SK-N-SH treated with all-trans-retinoic acid at 6 μM for 48 hours (cell line): Measurements from ENCODE around the gene PLEKHG4B.

Experiments
- ATAC-seq: fragments of 200-7000 bp; cut with Tn5 transposase; 3 replicates; pipeline ENCODE4 v1.9.1; 2020; ENCODE audit warnings: mild to moderate bottlenecking, moderate library complexity
- ARNTL ChIP-seq: fragments of 450-650 bp; formaldehyde crosslinking; IDR thresholded peaks from 2 replicates; pipeline ENCODE4 v1.5.0; 2020; ENCODE audit warnings: low read depth, mild to moderate bottlenecking, moderate library complexity, borderline replicate concordance
- CSDC2 ChIP-seq: fragments of 250-450 bp; sonication (Bioruptor Pico); IDR thresholded peaks from 2 replicates; pipeline ENCODE4 v1.5.0; 2020; ENCODE audit warnings: mild to moderate bottlenecking, moderate library complexity
- GLIS3 ChIP-seq: fragments of 250-450 bp; sonication (Bioruptor Pico); IDR thresholded peaks from 2 replicates; pipeline ENCODE4 v1.5.0; 2020; ENCODE audit warnings: mild to moderate bottlenecking, moderate library complexity
- OSR1 ChIP-seq: fragments of 250-450 bp; sonication (Bioruptor Pico); IDR thresholded peaks from 2 replicates; pipeline ENCODE4 v1.8.0; 2022; ENCODE audit warnings: moderate library complexity, mild to moderate bottlenecking, inconsistent platforms
- PPARA ChIP-seq: fragments of 250-450 bp; sonication (Bioruptor Pico); IDR thresholded peaks from 2 replicates; pipeline ENCODE4 v1.5.0; 2020; ENCODE audit warnings: mild to moderate bottlenecking, borderline replicate concordance
- ZC3H10 ChIP-seq: fragments of 250-450 bp; sonication (Bioruptor Pico); IDR thresholded peaks from 2 replicates; pipeline ENCODE4 v1.5.1; 2021; ENCODE audit warnings: mild to moderate bottlenecking, moderate library complexity
- ZFP3 ChIP-seq: fragments of 250-450 bp; sonication (Bioruptor Pico); IDR thresholded peaks from 2 replicates; pipeline ENCODE4 v1.5.0; 2020; ENCODE audit warnings: mild to moderate bottlenecking, moderate library complexity
- ZFP30 ChIP-seq: fragments of 450-650 bp; formaldehyde crosslinking; IDR thresholded peaks from 2 replicates; pipeline ENCODE4 v1.5.0; 2022; ENCODE audit warnings: mild to moderate bottlenecking, moderate library complexity
- ZNF565 ChIP-seq: fragments of 450-650 bp; formaldehyde crosslinking; conservative IDR thresholded peaks from 2 replicates; pipeline ENCODE4 v1.5.0; 2020; ENCODE audit warnings: low read depth, mild to moderate bottlenecking, moderate library complexity
- ZNF70 ChIP-seq: fragments of 450-650 bp; formaldehyde crosslinking; IDR thresholded peaks from 2 replicates; pipeline ENCODE4 v1.5.0; 2020; ENCODE audit warnings: mild to moderate bottlenecking, moderate library complexity
- ZNF8 ChIP-seq: fragments of 450-650 bp; formaldehyde crosslinking; IDR thresholded peaks from 2 replicates; pipeline ENCODE4 v1.5.0; 2020; ENCODE audit warnings: mild to moderate bottlenecking, moderate library complexity
- TF ChIP-seq, protein P1 (sequence below): fragments of 250-450 bp; sonication (Bioruptor Pico); IDR thresholded peaks from 2 replicates; pipeline ENCODE4 v1.5.1; 2020; ENCODE audit warnings: low read depth, mild to moderate bottlenecking, moderate library complexity
- TF ChIP-seq, protein P2 (sequence below): fragments of 250-450 bp; sonication (Bioruptor Pico); IDR thresholded peaks from 2 replicates; pipeline ENCODE4 v1.5.0; 2020; ENCODE audit warnings: mild to moderate bottlenecking, moderate library complexity
- TF ChIP-seq, protein P3 (sequence below): fragments of 250-450 bp; sonication (Bioruptor Pico); IDR thresholded peaks from 2 replicates; pipeline ENCODE4 v1.5.1; 2021; ENCODE audit warnings: mild to moderate bottlenecking, moderate library complexity
- TF ChIP-seq, protein P4 (sequence below): fragments of 250-450 bp; sonication (Bioruptor Pico); IDR thresholded peaks from 2 replicates; pipeline ENCODE4 v1.8.0; 2021; ENCODE audit warnings: low read depth, mild to moderate bottlenecking, moderate library complexity, borderline replicate concordance
- TF ChIP-seq, protein P5 (sequence below): fragments of 250-450 bp; sonication (Bioruptor Pico); IDR thresholded peaks from 2 replicates; pipeline ENCODE4 v1.8.0; 2020; ENCODE audit warnings: mild to moderate bottlenecking, moderate library complexity, borderline replicate concordance

The PLEKHG4B gene

DNA sequence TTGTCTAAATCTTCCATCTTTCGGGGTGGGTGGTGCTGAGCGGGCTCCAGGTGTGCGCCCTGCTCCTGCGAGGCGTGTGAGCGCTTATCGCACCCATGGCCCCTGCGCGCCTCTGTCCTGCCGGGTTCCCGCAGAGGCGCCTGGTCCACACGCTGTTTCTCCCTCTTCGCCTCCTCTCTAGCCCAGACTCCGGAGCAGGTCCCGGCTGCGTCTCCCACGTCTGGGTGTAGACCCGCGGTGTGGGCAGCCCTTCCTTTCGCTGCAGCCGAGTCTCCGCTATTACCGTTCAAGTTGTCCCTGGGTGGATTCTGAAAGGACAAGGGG is 40.5 kb upstream of the PLEKHG4B start:
- TF ChIP-seq PPARA (no peak), OSR1 (no peak), ZFP3 (CRISPR knock-in tag) (no peak), ARNTL (CRISPR knock-in tag) (no peak), GLIS3 (CRISPR knock-in tag) (no peak), ZNF70 (CRISPR knock-in tag) (no peak), ZC3H10 (no peak)
- TF ChIP-seq, protein P1, sequence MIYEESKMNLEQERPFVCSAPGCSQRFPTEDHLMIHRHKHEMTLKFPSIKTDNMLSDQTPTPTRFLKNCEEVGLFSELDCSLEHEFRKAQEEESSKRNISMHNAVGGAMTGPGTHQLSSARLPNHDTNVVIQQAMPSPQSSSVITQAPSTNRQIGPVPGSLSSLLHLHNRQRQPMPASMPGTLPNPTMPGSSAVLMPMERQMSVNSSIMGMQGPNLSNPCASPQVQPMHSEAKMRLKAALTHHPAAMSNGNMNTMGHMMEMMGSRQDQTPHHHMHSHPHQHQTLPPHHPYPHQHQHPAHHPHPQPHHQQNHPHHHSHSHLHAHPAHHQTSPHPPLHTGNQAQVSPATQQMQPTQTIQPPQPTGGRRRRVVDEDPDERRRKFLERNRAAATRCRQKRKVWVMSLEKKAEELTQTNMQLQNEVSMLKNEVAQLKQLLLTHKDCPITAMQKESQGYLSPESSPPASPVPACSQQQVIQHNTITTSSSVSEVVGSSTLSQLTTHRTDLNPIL (CRISPR knock-in tag) = no peak
- TF ChIP-seq, protein P2, sequence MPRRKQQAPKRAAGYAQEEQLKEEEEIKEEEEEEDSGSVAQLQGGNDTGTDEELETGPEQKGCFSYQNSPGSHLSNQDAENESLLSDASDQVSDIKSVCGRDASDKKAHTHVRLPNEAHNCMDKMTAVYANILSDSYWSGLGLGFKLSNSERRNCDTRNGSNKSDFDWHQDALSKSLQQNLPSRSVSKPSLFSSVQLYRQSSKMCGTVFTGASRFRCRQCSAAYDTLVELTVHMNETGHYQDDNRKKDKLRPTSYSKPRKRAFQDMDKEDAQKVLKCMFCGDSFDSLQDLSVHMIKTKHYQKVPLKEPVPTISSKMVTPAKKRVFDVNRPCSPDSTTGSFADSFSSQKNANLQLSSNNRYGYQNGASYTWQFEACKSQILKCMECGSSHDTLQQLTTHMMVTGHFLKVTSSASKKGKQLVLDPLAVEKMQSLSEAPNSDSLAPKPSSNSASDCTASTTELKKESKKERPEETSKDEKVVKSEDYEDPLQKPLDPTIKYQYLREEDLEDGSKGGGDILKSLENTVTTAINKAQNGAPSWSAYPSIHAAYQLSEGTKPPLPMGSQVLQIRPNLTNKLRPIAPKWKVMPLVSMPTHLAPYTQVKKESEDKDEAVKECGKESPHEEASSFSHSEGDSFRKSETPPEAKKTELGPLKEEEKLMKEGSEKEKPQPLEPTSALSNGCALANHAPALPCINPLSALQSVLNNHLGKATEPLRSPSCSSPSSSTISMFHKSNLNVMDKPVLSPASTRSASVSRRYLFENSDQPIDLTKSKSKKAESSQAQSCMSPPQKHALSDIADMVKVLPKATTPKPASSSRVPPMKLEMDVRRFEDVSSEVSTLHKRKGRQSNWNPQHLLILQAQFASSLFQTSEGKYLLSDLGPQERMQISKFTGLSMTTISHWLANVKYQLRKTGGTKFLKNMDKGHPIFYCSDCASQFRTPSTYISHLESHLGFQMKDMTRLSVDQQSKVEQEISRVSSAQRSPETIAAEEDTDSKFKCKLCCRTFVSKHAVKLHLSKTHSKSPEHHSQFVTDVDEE (CRISPR knock-in tag) = no peak
- ATAC-seq = no peak

DNA sequence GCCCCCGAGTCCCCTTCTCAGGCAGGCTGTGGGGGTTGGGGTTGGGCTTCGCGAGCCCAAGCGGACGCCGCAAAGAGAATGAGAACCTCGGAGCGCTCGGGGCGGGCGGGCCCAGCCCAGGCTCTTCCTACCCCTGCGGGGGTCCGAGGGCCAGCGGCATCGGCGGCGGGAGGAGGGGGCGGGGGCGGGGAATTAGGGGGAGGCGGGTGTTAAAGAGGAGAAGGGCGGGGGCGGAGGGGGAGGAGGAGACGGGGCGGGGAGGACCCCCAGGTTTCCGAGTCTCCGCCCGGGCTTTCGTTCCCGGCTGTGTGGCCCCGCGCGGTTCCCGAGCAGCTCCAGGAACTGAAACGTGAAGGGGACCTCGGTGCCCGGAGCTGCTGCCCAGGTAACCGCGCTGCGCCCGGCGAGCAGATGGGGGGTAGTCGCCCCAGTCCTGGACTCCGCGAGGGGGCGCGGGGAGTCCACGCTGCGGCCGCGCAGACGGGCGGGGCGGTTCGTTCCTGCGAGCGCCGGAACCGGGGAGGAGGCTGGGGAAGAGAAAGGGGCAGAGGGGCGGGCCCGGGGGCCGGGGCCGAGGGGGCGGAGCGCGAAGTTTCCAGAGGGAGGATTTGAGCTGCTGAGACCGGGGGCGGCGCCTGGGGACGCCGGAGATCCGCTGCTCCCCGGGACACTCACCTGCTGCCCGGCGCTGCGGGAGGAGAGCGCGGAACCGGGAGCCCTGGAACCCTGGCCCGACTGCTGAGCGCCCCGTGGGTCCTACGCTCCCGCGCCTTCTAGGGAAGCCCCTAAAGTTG is 38.4 kb upstream of the PLEKHG4B start:
- TF ChIP-seq ZNF8 (CRISPR knock-in tag) (no peak), PPARA (no peak), ZFP30 (CRISPR knock-in tag) (no peak), CSDC2 (CRISPR knock-in tag) (no peak), GLIS3 (CRISPR knock-in tag) (no peak), ZNF565 (no peak), ARNTL (CRISPR knock-in tag) (no peak), ZFP3 (CRISPR knock-in tag) (no peak), ZC3H10 (no peak), OSR1 (no peak)
- TF ChIP-seq, protein P1 (CRISPR knock-in tag) = no peak
- TF ChIP-seq, protein P3, sequence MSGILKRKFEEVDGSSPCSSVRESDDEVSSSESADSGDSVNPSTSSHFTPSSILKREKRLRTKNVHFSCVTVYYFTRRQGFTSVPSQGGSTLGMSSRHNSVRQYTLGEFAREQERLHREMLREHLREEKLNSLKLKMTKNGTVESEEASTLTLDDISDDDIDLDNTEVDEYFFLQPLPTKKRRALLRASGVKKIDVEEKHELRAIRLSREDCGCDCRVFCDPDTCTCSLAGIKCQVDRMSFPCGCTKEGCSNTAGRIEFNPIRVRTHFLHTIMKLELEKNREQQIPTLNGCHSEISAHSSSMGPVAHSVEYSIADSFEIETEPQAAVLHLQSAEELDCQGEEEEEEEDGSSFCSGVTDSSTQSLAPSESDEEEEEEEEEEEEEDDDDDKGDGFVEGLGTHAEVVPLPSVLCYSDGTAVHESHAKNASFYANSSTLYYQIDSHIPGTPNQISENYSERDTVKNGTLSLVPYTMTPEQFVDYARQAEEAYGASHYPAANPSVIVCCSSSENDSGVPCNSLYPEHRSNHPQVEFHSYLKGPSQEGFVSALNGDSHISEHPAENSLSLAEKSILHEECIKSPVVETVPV (CRISPR knock-in tag) = no peak
- TF ChIP-seq, protein P4, sequence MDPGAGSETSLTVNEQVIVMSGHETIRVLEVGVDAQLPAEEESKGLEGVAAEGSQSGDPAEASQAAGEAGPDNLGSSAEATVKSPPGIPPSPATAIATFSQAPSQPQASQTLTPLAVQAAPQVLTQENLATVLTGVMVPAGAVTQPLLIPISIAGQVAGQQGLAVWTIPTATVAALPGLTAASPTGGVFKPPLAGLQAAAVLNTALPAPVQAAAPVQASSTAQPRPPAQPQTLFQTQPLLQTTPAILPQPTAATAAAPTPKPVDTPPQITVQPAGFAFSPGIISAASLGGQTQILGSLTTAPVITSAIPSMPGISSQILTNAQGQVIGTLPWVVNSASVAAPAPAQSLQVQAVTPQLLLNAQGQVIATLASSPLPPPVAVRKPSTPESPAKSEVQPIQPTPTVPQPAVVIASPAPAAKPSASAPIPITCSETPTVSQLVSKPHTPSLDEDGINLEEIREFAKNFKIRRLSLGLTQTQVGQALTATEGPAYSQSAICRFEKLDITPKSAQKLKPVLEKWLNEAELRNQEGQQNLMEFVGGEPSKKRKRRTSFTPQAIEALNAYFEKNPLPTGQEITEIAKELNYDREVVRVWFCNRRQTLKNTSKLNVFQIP (CRISPR knock-in tag) = no peak
- TF ChIP-seq, protein P5, sequence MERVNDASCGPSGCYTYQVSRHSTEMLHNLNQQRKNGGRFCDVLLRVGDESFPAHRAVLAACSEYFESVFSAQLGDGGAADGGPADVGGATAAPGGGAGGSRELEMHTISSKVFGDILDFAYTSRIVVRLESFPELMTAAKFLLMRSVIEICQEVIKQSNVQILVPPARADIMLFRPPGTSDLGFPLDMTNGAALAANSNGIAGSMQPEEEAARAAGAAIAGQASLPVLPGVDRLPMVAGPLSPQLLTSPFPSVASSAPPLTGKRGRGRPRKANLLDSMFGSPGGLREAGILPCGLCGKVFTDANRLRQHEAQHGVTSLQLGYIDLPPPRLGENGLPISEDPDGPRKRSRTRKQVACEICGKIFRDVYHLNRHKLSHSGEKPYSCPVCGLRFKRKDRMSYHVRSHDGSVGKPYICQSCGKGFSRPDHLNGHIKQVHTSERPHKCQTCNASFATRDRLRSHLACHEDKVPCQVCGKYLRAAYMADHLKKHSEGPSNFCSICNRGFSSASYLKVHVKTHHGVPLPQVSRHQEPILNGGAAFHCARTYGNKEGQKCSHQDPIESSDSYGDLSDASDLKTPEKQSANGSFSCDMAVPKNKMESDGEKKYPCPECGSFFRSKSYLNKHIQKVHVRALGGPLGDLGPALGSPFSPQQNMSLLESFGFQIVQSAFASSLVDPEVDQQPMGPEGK (CRISPR knock-in tag) = no peak
- TF ChIP-seq, protein P2 (CRISPR knock-in tag) = no peak
- peak; percentile 66 for ATAC-seq
